Measurements from ENCODE around the gene LRRC26.

The LRRC26 gene

GRCh38 chr9:137160054-137160425, 9.8 kb downstream of the LRRC26 start:
- no peaks in the 10 kb centered on the region for H3K36me3 ChIP-seq (ENCODE audit: insufficient read depth, low read length)

GRCh38 chr9:137159105-137160053, 10.5 kb downstream of the LRRC26 start:
- ATAC-seq (ENCODE audit: insufficient read depth, low read depth) (no peak), DNase-seq (no peak)
- no peaks in the 10 kb centered on the region for H3K36me3 ChIP-seq (ENCODE audit: insufficient read depth, low read length)
- H2AFZ ChIP-seq (ENCODE audit: low read depth, low read length), result no peak overlapping the region
- no peaks in the 10 kb centered on the region for H3K4me1 ChIP-seq (ENCODE audit: insufficient read depth, low read length)
- no peak overlapping the region for H3K4me2 ChIP-seq (ENCODE audit: insufficient read depth, low read length)
- H3K27me3 ChIP-seq (ENCODE audit: insufficient read depth, low read length, poor library complexity), result no peaks in the 10 kb centered on the region
- no peak overlapping the region for H3K9ac ChIP-seq (ENCODE audit: low read depth, low read length)
- no peak overlapping the region for H3K27ac ChIP-seq (ENCODE audit: low read length)
- no peak for TF ChIP-seq CTCF (IDR thresholded peaks at IDR 0.05; ENCODE audit: borderline replicate concordance, extremely low read depth, low read length, poor library complexity, severe bottlenecking)
- no peak for TF ChIP-seq EZH2 (IDR thresholded peaks at IDR 0.05; ENCODE audit: borderline replicate concordance, low read depth, low read length, severe bottlenecking)
- H3K9me3 ChIP-seq (ENCODE audit: insufficient read depth, low read length, severe bottlenecking), result no peaks in the 10 kb centered on the region
- peaks cover 9% of the 10 kb centered on the region; the same call in 1 of the 2 replicates for H4K20me1 ChIP-seq (ENCODE audit: insufficient read depth, low read length)
- H3K4me3 ChIP-seq (ENCODE audit: low read depth in 1 of 2, low read length in 2 of 2), result no peak overlapping the region
- H3K79me2 ChIP-seq (ENCODE audit: insufficient read depth, low read length), result no peaks in the 10 kb centered on the region

More at GRCh38 chr9:137160054-137160425, 9.8 kb downstream of the LRRC26 start:
- no peaks in the 10 kb centered on the region for H3K9me3 ChIP-seq (ENCODE audit: insufficient read depth, low read length, severe bottlenecking)
- H2AFZ ChIP-seq (ENCODE audit: low read depth, low read length), result no peak overlapping the region
- no peaks in the 10 kb centered on the region for H3K4me1 ChIP-seq (ENCODE audit: insufficient read depth, low read length)
- DNase-seq (no peak), ATAC-seq (ENCODE audit: insufficient read depth, low read depth) (no peak)
- H3K9ac ChIP-seq (ENCODE audit: low read depth, low read length), result no peak overlapping the region
- TF ChIP-seq EZH2 (IDR thresholded peaks at IDR 0.05; ENCODE audit: borderline replicate concordance, low read depth, low read length, severe bottlenecking) (no peak), CTCF (IDR thresholded peaks at IDR 0.05; ENCODE audit: borderline replicate concordance, extremely low read depth, low read length, poor library complexity, severe bottlenecking) (no peak)
- no peaks in the 10 kb centered on the region for H3K79me2 ChIP-seq (ENCODE audit: insufficient read depth, low read length)
- no peak overlapping the region for H3K4me2 ChIP-seq (ENCODE audit: insufficient read depth, low read length)
- no peak overlapping the region for H3K27ac ChIP-seq (ENCODE audit: low read length)
- H4K20me1 ChIP-seq (ENCODE audit: insufficient read depth, low read length), result peaks cover 9% of the 10 kb centered on the region; the same call in 1 of the 2 replicates
- no peaks in the 10 kb centered on the region for H3K27me3 ChIP-seq (ENCODE audit: insufficient read depth, low read length, poor library complexity)
- H3K4me3 ChIP-seq (ENCODE audit: low read depth in 1 of 2, low read length in 2 of 2), result no peak overlapping the region

- Histone ChIP-seq H3K9ac (ENCODE audit: low read depth, low read length) (no peak overlapping the region), H3K4me3 (ENCODE audit: low read depth in 1 of 2, low read length in 2 of 2) (no peak overlapping the region), H3K4me1 (ENCODE audit: insufficient read depth, low read length) (no peaks in the 10 kb centered on the region), H3K9me3 (ENCODE audit: insufficient read depth, low read length, severe bottlenecking) (no peaks in the 10 kb centered on the region), H3K4me2 (ENCODE audit: insufficient read depth, low read length) (no peak overlapping the region), H3K36me3 (ENCODE audit: insufficient read depth, low read length) (no peaks in the 10 kb centered on the region), H3K79me2 (ENCODE audit: insufficient read depth, low read length) (no peaks in the 10 kb centered on the region), H3K27me3 (ENCODE audit: insufficient read depth, low read length, poor library complexity) (no peaks in the 10 kb centered on the region), H4K20me1 (ENCODE audit: insufficient read depth, low read length) (peaks cover 9% of the 10 kb centered on the region; the same call in 1 of the 2 replicates), H2AFZ (ENCODE audit: low read depth, low read length) (no peak overlapping the region), H3K27ac (ENCODE audit: low read length) (no peak overlapping the region)
- ATAC-seq (ENCODE audit: insufficient read depth, low read depth) (no peak), DNase-seq (no peak)
- TF ChIP-seq EZH2 (IDR thresholded peaks at IDR 0.05; ENCODE audit: borderline replicate concordance, low read depth, low read length, severe bottlenecking) (no peak), CTCF (IDR thresholded peaks at IDR 0.05; ENCODE audit: borderline replicate concordance, extremely low read depth, low read length, poor library complexity, severe bottlenecking) (no peak)
Measured at GRCh38 chr9:137158625-137159024, 11.2 kb downstream of the LRRC26 start.
